Activated gamma-delta T cell treated with Interleukin-2 at 50 U/mL for 16 hours (primary cell): ENCODE measurements around the gene ZNF76.

Experiments used
- DNase-seq: peaks from one replicate; pipeline ENCODE4 v3.0.0-alpha.2; 2020

Gene ZNF76

GRCh38 chr6:35259194-35259947, at the start of gene ZNF76:
Gene ZNF76, plus strand, starts transcription at chr6:35259735. Its CDS starts 21,417 bp downstream, at chr6:35281152.
- peak; percentile 84 for DNase-seq

GRCh38 chr6:35213298-35213791, 46.2 kb upstream of the ZNF76 start:
- no peak for DNase-seq

DNA sequence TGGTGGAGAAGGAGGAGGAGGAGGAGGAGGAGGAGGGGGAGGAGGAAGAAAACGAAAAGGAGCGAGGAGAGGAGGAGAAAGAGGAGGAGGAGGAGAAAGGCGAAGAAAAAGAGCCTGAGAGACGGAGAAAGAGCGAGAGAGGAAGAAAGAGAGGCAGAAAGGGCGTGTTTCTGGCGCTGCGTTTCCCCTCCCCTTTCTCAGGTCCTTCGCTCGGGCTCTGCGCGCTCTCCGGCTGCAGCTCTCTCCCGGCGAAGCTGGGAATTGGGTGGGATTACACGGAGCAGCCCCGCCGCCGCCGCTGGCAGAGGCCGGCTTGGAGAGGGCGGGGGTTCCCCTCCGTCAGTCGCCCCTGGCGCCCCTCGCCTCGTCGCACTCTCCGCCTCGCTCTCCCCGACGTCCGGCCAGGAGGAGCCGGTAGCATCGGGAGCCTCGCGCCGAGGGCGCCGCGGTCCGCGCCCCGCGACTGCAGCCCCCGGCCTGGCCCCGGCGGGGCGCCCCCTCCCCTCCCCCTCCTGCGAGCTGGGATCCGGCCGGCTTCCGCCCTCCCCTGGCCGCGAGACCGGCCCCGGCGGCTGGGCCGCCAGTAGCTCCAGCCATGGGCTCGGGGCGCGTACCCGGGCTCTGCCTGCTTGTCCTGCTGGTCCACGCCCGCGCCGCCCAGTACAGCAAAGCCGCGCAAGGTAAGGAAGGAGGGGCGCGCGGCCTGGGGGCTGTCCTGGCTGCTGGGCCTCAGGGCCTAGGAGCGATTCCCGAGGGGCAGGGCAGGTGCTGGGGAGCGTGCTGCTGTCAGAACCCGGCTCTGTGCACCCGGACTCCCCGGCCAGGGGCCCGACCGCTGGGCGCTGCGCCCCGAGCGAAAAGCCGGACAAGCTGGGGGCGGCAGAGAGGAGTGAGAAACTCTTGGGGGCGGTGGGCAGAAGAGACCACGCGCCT, 45.4 kb upstream of the ZNF76 start, which contains the start of gene SCUBE3:
TSS of gene SCUBE3 (plus strand) at position 133 of the 933 bp plus-strand sequence. CDS start at position 596, 463 bp downstream.
- DNase-seq: no peak

GRCh38 chr6:35214869-35215664, 44.5 kb upstream of the ZNF76 start:
- no peak for DNase-seq

DNA sequence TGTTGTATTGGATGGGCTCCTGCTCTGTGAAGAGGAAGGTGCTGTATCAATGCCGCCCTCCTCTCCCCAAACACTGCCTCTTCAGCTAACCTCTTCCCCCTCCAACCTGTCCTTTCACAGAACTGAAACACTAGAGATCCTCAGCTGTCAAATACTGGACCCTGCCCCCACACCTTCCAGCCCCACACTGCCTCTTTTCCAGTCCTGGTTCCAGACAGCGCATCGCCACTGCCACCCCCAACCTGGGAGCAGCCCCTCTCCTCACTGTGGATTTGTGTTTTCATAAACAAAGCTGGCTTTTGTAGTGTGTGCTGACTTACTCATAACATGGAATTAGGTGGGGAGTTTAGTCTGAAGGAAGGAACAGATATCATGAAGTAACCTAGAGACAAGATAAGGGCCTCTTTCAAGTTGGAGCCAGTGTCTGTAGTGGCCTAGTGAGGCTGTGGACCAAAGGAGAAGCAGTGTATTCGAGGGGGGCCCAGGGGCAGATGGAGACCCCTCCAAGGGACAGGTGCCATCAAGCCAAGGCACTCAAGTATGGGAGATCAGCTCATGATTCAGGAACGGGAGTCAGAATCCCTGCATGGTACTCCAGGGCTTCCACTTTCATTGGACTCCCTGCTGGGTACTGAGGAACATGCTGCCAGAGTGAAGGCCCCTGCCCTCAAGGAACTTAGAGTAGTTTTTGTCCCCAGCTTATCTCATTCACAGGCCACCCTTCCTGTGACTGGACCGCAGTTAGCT, 43.7 kb upstream of the ZNF76 start:
- no peak for DNase-seq

DNA sequence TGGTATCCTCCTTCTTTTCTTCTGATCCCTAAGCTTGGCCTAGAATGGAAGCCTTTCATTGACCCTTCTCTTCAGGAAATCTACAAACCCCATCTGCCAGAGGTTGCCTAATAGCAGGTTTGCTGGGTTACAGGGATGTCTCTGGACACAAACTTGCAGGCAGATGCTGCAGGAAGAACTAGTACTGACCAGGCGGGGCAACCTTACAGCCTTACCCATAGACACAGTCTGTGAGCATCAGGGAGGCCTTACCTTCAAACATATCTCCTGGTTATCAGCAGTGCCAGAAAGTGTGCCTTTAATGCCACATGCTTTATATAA, 43.2 kb upstream of the ZNF76 start:
- no peak for DNase-seq

- no peak for DNase-seq
Measured at GRCh38 chr6:35216851-35217811, 42.4 kb upstream of the ZNF76 start.

DNA sequence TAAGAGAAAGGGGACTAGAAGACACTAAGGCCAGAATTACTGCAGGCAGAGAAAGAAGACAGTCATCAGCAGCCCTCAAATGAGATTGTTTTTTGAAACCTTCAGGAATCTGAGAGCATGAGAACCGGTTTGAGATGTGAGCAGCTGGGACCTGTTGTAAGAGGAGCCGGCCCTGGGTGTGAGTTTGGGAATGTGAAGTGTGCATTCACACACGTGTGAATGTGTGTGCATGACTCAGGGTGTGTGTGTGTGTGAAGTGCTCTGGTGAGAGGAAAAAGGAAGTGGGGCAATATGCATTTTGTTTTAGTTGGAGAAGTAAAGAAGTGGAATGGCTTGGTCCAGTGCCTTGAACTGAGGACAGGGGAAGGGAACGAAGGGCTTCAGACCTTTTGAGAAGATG, 41.5 kb upstream of the ZNF76 start:
- no peak for DNase-seq

- no peak for DNase-seq
Measured at GRCh38 chr6:35218456-35218855, 41.1 kb upstream of the ZNF76 start.

GRCh38 chr6:35219683-35220326, 39.7 kb upstream of the ZNF76 start:
- no peak for DNase-seq

GRCh38 chr6:35220711-35221110, 38.8 kb upstream of the ZNF76 start:
- no peak for DNase-seq

DNA sequence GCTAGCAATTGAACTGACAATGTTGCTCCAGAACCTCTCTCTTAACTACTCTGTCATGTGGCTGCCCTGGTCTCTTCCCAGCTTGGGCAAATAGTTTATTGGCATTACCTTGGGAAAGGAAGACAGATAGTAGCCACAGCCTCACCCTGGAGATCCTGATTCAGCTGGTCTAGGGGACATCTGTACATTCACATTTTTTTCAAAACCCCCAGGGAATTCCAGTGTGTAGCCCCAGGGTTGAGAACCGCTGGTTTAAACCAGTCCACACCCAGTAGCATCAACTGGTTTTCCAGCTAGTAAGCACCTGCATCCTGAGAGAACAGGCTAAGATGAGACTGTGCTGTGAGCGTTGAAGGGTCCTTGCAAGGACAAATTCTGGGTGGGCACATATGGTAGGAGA, 36.1 kb upstream of the ZNF76 start:
- DNase-seq: no peak

DNA sequence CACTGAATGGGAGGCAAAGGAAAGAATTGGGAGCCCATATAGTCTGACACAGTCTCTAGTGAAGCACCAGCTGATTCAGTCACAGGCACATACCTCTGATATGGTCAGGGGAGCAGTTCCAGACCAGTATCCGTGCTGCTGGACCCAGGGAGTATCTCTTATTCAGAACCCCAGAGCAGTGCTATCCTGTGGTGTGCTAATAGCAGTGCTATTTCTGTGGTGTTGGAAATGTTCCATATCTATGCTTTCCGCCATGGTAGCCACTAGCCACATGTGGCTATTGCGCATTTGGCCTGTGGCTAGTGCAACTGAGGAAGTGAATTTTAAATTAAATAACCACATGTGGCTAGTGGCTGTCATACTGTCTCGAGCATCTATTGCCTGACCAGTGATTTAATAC, 34.8 kb upstream of the ZNF76 start:
- no peak for DNase-seq

DNA sequence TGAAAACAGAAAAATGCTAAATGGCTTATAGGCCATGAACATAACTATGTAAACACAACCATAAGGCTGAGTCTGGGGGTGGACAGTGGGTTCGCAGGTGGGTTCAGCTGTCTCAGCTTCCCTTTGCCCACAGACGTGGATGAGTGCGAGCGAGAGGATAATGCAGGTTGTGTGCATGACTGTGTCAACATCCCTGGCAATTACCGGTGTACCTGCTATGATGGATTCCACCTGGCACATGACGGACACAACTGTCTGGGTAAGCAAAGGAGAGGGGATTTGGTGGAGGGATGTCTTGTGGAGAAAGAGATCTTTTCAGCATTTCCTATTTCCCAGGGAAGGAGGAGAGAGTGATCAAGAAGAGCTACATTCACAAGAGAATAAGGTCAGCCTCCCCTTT, 31.1 kb upstream of the ZNF76 start:
- DNase-seq: no peak

DNA sequence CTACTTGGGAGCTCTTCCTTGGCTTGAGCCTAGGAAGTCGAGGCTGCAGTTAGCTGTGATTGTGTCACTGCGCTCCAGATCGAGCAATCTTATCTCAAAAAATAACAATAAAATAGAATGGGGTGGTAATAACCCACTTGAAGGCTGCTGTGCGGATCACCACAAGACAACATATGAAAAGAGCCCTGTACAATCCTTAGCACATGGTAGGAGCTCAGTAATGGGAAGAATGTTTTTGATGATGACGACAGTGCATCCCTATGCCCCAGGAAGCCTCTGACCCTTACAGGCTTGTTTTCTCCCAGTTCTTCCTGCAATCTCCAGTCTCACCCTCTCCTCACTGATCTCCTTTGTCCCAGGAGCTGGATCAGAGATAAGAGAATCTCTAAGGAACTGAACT, 30.2 kb upstream of the ZNF76 start:
- no peak for DNase-seq

DNA sequence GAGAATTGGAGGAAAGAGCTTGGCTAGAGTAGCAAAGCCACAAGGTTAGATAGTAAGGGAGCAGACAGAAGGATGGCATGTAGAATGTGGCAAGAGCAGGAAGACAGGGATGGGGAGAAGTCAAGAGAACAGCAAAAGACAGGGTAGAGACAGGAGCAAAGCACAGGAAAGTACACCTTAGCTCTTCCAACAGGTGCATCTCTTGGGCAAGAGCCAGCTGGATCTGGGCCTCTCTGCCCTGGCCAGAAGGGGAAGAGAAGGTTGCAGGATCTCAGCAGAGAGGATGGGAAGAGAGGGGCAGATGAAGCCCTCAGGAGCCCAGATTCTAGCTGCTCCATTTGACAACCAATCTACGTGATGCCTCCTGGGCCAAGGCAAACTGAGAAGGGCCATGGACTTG, 29.0 kb upstream of the ZNF76 start:
- DNase-seq: no peak

- DNase-seq: no peak
Measured at GRCh38 chr6:35230950-35231349, 28.6 kb upstream of the ZNF76 start.

GRCh38 chr6:35231563-35231962, 28.0 kb upstream of the ZNF76 start:
- no peak for DNase-seq

- no peak for DNase-seq
Measured at GRCh38 chr6:35234901-35235300, 24.6 kb upstream of the ZNF76 start.

DNA sequence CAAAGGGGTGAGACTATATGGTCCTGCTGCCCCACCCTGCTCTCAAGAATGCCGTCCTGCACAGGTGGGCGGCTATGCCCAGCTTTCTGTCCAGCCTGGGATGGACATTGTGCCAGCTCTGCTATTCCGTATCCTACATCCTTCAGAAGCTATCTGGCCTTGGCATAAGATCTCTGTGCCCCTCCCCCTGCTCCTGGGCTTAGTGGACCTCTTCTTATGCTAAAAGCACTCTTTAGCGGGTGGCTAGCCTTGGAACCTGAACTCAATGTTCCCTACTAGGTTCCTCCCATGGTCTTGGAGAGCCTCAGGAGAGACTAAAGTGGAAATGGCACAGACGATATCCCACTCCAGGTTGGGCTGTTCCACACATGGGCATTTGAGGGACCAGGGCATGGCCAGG, 23.3 kb upstream of the ZNF76 start:
- DNase-seq: no peak

- DNase-seq: no peak
Measured at GRCh38 chr6:35237476-35237875, 22.1 kb upstream of the ZNF76 start.
